HG03469 (cell line): ENCODE results near the gene EFNA2.
"Not testable (repeated sequence)": the region's sequence is repeated elsewhere in the genome, so short reads cannot be mapped to it uniquely, and the experiment has no call there.

Experiments
- ATAC-seq: cut with Tn5 transposase; IDR thresholded peaks from one replicate; pipeline ENCODE4 v1.9.1; 2021; ENCODE audit warnings: mild to moderate bottlenecking, moderate library complexity, moderate number of reproducible peaks; ENCODE audit not compliant: unreplicated experiment

The EFNA2 gene

DNA sequence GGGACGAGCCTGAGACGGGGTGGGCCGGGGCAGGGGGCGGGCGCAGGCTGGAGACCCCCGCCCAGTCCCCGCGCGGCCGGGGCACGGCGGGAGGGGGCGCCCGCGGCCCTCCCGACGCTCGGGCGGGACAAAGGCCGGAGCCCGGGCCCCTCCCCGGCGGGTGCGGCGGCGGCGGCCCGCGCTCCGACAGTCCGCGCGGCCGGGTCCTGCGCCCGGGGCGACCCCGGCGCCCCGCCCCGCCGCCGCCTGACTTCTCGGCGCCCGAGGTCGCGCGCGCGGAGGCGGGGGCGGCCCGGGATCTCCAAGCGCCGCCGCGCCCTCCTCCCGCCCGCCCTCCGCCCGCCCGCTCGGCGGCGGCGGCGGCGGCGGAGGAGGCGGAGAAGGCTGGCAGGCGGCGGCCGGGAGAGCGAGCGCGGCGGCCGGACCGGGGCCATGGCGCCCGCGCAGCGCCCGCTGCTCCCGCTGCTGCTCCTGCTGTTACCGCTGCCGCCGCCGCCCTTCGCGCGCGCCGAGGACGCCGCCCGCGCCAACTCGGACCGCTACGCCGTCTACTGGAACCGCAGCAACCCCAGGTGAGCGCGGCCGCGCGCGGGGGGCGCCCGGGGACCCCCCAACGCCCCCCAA is at the start of gene EFNA2:
TSS of gene EFNA2 (plus strand) at position 137 of the 624 bp plus-strand sequence. CDS start at position 433, 296 bp downstream.
- ATAC-seq = no peak

DNA sequence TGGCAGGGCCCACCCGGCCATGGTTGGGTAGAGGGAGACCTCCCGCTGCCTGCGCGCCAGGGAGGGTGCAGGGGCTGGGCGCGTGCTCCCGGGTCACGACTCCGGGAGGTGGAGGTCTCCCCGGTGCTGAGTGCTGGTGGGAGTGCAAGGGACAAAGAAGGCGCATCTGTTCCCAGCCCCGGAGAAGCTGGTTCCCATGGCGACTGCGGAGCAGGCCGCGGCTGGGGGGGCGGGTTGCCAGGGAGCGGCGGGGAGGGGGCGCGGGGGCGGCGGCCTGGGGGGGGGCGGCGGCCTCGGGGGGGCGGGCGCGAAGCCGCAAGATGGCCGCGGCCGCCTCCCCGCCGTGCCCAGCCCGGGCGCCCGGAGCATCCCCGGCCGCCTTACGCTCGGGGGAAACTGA is 49.1 kb upstream of the EFNA2 start:
- no peak for ATAC-seq

DNA sequence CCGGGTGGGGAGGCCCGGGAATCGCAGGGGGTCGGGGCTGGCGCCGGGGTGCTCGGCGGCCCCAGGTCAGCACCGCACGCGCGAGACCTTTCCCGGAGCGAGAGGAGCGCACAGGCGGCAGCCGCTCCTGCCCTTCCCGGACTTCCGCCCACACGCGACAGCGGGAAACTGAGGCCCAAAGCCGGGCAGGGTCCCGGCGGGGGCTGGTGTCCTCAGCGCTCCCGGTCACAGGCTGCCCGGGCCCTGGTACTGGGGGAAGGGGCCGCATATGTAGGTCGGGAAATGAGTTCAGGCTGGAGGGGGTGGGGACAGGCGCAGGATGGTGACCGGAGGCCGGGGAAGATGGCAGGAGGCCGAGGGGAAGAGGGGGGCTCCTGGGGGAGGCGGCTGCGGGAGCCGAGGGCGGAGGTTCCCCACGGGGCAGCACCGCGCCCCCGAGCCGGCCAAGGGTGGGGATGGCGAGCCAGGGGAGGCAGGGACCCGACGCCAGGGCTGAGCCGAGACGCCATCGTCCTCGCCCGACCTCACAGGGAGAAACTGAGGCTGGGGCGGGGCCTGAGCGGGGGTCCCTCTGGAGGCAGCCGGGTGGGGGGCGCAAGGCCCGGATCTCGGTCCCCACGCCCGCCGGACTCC is 48.5 kb upstream of the EFNA2 start:
- no peak for ATAC-seq

DNA sequence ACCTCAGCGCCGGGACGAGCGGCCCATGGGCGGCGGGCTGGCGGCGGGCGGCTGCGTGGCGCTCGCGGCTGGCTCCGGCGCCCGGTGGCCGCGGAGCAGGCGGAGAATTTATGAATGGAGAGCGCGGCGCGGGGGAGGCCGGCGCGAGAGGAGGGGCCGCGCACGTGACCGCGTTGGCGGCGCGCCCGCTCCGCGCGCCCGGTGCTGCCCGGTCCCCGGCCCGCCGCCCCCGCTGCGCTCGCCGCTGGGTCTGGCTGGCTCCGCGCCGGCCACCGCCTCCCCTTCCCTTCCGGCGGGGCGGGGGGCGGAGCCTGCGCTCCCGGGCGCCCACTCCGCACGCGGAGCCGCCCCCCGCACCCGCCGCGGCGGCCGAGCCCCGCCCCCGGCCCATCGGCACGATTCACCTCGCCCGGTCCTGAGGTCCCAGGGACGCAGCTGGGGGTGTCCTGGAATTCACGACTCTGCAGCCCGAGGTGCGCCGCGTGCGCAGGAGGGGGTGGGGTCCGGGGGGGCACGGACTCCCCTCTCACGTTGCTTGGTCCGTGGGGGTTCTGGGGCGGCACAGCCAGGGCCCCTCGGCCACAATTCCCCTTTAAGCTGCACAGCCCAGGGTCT is 47.8 kb upstream of the EFNA2 start, which contains the start of gene CBARP:
TSS of gene CBARP (minus strand) at position 252 of the 615 bp plus-strand sequence. CDS start 1,905 bp downstream, outside the sequence.
- ATAC-seq = no peak

DNA sequence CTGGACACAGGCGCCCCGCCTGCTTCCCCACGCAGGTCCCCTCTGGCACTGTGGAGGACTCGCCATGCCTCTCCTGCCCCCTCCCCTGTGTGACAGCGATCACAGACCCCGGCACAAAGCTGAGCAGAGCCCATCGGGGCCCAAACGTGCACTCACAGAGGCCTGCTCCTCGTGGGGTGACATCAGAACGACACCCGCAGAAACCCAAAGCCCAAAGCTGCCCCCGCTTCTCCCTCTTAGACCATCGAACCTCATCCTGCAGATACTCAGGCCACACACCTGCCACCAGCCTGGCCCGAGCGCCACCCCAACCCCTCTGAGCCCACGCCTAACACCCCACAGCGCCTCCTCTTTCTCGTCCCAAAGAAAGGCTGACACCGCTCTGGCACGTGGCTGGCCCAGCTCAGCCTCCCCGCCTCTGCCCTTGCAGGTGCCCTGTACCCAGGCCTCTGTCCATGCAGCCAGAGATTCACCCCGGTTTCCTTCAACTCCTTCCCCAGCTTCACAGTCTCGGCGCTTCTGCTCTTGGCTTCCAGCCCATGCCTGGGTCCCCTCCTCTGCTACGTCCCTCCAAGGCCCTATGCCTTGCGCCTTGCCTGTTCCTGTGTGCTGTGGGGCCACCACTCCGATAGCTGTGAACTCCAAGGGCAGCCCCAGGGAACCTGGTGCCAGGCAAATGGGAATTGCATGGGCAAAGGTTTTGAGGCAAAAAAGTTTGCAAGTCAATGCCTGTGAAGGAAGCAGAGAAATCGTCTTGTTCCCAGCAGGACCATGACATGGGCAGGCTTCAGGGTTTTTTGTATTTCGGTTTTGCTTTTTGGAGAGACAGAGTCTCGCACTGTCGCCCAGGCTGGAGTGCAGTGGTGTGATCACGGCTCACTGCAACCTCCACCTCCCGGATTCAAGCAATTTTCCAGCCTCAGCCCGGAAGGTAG is 47.0 kb upstream of the EFNA2 start:
- no peak for ATAC-seq

DNA sequence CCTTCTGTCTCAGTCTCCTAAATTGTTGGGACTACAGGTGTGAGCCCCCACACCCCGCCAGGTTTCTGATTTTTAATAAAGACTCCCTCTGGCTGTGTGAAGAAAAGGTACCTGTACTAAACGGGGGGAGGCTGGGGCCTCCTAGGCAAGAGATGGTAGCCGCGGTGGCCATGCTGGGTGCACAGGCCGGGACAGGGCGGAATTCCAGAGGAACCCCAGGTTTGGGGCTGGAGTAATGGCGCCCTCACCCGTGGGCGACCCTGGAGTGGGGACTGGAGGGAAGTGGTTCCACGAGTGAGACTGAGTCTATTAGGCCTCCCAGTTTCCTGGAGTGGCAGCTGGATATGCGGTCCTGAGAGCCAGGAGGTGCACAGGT is 46.3 kb upstream of the EFNA2 start:
- no peak for ATAC-seq

DNA sequence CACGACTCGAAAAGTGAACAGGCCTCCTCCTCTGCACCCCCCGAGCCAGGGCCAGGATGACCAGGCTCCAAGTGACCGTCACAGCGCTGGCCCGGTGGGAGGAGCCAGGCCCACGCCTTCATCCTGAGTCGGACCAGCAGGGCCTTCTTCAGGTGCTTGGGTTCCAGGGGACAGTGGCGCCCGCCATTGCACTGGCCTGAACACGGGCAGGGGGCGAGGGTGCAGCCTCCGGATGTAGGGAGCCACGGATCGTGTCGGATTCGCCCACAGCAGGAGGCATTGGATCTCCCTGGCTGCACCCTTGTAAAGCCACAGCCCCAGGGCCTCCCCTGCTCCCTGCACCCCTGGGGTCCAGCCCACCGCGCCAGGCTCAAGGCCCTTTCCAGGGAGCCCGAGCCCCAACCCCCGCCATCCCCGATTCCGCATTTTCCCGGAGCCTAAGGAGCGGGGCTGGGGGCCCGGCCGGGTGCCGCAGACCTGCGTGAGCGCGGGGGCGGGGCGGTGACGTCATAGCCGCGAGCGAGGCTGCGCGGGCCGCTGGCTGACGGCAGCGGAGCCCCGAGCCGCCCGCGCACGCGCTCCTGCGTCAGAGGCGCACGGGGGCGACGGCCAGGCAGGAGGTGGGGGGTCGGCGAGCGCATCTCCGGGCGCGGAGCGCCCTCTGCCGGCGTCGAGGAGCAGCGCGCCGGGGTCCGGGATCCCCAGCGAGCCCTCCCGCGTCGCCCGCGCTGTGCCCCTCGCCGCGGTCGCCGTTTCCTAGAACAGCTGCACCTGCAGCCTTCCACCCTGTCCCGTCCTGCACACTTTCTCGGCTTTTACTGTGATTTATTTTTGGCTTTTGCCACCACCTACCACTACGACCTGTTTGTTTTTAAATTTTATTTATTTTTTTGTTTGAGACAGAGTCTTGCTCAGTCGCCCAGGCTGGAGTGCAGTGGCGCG is 45.6 kb upstream of the EFNA2 start:
- ATAC-seq = no peak

DNA sequence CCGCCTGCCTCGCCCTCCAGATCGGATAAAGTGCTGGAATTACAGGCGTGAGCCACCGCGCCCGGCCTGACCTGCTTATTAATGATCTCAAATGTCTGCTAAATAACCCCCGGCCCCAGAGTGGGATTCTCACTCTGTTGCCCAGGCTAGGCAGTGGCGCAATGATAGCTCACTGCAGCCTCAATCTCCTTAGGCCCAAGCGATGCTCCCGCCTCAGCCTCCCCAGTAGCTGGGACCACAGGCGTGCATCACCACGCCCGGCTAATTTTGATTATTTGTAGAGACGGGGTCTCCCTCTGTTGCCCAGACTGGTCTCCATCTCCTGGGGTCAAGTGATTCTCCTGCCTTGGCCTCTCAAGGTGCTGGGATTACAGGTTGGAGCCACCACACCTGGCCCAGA is 44.7 kb upstream of the EFNA2 start:
- no peak for ATAC-seq

DNA sequence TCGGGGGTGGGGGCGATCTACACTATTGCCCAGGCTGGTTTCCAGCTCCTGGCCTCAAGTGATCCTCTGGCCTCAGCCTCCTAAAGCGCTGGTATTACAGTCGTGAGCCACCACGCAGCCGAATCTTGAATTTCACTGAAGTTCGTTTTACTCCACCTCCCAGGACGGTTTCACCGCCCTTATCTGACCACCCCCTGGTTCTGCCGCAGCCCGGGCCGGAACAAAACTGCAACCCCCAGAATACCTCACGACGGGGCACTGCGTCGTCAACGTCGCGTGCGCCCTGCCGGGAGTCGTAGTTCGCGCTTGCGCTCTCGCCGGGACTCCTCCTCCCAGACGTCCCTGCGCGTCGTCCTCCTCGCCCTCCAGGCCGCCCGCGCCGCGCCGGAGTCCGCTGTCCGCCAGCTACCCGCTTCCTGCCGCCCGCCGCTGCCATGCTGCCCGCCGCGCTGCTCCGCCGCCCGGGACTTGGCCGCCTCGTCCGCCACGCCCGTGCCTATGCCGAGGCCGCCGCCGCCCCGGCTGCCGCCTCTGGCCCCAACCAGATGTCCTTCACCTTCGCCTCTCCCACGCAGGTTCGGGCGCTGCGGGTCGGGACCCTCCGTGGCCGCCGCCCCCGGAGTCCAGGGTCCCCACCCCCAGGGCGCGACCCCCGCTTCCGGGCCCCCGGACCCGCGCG is 44.1 kb upstream of the EFNA2 start, which contains the start of gene ATP5F1D:
TSS of gene ATP5F1D (plus strand) at position 335 of the 679 bp plus-strand sequence. CDS start at position 435, 100 bp downstream.
- ATAC-seq = no peak

DNA sequence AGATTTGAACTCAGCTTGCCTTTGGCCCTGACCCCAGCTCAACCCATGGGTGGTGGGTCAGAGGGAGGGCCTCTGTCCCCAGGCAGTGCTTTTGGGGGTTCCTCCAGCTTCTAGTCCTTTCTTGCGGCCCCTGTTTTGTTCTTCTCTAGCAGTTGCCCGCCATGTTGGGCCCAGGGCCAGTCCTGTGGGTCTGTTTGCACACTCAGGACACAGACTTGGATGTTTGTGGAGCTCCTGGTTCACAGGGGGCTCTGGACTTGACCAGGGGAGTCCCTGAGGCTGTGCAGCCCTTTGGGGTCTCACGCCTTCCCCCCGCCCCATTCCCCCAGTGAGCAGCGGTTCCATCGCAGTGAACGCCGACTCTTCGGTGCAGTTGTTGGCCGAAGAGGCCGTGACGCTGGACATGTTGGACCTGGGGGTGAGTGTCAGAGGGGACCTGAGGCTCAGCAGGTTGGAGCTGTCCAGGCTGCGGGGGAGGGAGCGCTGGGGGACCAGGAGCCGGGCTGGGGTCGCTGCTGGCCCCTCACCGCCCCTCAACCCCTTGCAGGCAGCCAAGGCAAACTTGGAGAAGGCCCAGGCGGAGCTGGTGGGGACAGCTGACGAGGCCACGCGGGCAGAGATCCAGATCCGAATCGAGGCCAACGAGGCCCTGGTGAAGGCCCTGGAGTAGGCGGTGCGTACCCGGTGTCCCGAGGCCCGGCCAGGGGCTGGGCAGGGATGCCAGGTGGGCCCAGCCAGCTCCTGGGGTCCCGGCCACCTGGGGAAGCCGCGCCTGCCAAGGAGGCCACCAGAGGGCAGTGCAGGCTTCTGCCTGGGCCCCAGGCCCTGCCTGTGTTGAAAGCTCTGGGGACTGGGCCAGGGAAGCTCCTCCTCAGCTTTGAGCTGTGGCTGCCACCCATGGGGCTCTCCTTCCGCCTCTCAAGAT is 41.6 kb upstream of the EFNA2 start:
- no peak for ATAC-seq

DNA sequence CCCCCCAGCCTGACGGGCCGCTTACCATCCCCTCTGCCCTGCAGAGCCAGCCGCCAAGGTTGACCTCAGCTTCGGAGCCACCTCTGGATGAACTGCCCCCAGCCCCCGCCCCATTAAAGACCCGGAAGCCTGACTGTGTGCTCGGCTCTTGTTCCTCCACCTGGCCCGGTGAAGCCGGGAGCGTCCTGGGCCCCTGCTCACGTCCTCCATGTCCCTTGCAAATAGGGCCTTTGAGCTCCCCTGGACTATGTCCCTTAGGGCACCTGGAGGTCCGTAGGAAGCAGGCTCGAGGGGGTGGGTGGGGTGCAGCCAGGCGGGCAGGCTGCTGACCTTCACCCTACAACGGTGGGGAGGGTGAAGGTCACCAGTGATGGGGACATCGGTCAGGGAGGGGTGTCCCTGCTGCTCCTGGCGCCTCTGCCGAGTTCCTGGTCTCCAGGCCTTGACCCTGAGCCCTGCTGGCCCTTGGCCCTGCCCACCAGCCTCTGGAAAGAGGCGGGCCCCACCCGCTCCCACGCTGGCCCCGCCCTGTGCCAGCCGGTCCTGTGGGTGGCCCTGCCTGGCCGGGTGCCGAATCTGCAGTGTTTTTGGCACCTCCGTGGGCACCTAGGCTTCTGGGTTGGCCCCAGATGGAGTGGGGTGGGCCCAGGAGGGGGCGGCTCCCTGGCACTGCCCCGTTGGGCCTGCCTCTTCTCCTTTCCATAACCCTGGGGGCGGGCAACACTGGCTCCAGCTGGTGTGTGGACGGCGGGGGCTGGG is 40.8 kb upstream of the EFNA2 start:
- ATAC-seq = no peak

DNA sequence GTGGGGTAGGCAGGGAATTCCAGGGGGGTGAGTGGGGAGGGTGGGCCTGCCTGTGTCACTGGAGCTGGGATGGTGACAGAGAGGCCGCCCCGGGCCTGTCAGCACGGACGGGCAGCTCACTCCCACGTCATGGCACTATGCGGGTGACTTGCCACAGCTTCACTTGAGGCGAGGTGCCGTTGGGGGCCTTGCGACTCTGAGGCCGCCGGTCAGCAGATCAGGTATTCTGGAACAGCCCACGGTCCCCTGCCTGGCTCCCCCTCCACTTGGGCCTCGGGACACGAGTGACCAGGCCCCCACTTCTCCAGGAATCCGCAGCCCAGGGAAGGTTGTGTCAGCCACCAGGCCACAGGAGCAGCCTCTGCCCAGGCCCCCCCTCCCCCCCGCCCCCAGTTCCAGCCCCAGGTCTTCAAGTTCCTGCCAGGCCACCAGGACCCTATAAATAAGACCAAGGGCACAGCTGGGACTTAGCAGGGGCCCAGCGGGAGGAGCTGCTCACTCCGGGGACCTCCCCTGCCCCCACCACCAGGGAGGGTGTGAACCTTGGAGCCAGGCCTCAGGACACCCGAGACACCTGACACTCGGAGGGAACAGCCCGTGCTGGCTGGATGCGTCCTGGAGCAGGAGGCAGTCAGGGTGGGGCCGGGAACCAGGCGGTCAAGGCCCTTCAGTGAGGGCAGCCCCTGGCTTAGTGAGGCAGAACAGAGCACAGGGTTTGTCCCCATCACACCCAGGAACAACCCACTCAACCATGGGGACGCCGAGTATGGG is 40.0 kb upstream of the EFNA2 start:
- no peak for ATAC-seq

DNA sequence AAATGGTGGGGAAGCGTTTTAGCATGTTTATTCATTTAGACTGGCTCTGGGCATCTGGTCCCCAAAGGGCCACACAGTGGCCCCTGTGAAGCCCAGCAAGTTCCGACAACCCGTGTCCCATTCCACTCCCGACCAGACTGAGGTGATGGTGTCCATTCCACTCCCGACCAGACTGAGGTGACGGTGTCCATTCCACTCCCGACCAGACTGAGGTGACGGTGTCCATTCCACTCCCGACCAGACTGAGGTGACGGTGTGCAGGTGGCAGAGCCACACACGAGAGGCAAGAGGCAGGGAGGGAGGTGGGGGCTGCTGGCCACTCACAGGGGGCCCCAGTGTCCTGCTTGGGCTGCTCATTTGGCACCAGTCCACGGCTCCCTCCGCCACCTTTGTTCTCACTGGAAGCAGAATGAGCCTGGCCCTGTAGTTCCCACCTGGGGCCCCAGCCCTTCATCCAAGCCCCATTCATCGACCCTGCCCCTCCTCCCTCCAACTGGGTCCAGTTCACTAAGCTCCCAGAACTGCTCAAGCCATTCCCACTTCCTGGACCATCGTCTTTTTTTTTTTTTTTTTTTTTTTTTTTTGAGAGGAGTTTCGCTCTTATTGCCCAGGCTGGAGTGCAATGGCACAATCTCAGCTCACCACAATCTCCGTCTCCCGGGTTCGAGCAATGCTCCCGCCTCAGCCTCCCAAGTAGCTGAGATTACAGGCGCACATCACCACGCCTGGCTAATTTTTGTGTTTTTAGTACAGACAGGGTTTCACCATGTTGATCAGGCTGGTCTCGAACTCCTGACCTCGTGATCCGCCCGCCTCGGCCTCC is 39.2 kb upstream of the EFNA2 start:
- ATAC-seq = not testable (repeated sequence)

DNA sequence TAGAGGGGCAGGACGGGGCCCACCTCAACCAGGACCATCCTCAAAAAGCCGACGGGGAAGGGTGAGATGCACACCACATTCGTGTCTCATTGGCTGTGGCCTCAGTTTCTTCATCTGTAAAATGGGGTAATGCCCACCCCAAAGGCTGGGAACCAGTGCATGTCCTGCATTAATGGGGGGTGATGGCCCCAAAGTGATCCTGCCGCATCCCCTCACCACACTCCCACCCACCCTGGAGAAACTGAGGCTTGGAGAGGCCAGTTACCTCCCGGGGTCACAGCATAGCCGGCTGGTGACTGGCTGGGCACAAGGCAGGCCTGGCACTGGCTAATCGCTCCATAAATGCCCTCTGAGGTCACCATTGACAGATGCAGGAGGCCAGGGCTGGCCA is 37.9 kb upstream of the EFNA2 start:
- no peak for ATAC-seq

DNA sequence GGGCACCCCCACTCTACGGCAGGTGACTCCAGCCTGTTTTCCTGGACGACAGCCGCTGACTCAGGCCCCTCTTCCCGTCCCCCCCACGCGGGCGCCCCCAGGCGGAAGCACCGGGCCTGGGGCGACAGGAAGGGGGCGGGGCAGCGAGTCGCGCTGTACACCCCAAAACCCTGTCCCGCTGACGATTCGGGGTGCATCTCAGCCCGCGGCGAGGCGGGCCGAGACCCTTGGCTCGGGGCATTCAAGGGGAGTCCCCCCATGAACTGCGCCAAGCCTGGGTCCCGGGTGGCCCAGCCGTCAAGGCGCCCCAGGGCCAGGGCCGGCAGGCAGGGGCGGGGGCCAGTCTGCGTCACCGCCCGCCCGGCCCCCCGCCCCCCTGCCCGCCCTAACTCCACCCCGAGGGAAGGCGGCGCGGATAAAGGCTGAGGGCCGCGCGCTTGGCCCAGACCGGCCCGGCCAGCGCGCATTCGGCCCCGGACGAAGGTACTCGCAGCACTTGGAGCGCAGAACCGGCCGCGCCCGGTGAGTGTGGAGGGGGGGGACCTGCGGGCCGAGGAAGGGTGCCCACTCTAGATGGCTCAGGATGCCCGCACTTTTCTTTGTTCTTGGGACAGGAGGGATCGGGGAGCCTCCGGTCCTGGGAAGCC is 37.4 kb upstream of the EFNA2 start, which contains the start of gene MIDN:
TSS of gene MIDN (plus strand) at position 445 of the 647 bp plus-strand sequence. CDS start 1,714 bp downstream, outside the sequence.
- ATAC-seq = peak; percentile 9
